Measurements from ENCODE around the gene ID1.
"Not testable (repeated sequence)": the region's sequence is repeated elsewhere in the genome, so short reads cannot be mapped to it uniquely, and the experiment has no call there.

ID1 gene

GRCh38 chr20:31602779-31603441 is 2.2 kb upstream of the ID1 start:
- no peak for DNase-seq

- DNase-seq, result peak; percentile 7 to 81 (median 46)
These were observed 1.1 kb upstream of the ID1 start for GRCh38 chr20:31603822-31604566.

DNA sequence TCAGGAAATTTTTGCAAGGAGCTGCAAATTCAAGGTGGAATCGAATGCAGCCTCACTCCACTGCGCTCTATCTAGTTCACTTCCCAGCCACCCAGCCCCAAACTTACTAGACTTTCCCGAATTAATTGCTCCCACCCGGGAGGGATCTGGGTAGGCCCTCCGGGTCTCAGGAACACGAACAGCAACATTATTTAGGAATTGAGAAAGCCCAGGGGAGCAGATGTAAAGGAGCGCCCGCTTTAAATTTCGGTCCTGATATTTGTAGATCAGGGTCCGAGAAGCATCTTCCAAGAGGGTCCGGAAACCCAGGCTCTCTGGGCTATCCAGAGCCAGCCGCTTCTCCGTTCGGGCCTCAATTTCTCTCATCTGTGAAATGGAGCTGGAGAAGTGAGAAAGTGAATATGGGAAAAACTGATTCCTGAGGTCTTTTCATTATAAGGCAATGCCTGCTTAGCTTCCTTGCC is 490 bp upstream of the ID1 start:
- no peak for DNase-seq

DNA sequence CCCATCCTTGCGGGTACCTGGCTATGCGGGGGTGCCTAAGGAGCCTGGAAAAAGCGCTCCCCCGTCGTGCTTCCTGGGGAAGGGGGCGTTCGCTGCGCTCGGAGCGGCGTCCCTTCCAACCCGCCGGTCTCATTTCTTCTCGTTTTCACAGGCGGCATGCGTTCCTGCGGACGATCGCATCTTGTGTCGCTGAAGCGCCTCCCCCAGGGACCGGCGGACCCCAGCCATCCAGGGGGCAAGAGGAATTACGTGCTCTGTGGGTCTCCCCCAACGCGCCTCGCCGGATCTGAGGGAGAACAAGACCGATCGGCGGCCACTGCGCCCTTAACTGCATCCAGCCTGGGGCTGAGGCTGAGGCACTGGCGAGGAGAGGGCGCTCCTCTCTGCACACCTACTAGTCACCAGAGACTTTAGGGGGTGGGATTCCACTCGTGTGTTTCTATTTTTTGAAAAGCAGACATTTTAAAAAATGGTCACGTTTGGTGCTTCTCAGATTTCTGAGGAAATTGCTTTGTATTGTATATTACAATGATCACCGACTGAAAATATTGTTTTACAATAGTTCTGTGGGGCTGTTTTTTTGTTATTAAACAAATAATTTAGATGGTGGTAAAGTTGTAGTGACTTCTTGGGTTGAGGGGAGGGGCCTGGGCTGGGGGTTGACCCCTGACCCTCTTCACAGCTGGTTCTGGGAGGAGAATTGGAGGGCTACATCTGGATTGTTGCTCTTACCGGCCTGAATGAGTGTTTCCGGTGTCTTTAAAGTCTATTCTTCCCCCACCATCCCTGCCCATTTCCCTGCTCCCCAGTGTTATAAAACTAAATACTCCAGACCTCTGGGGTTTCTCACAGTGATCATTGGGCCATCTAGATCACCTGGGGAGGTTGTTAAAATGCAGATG is 1.1 kb downstream of the ID1 start:
- peak in 3 of 6 experiments; percentile 8 to 26 (median 19) for DNase-seq

DNA sequence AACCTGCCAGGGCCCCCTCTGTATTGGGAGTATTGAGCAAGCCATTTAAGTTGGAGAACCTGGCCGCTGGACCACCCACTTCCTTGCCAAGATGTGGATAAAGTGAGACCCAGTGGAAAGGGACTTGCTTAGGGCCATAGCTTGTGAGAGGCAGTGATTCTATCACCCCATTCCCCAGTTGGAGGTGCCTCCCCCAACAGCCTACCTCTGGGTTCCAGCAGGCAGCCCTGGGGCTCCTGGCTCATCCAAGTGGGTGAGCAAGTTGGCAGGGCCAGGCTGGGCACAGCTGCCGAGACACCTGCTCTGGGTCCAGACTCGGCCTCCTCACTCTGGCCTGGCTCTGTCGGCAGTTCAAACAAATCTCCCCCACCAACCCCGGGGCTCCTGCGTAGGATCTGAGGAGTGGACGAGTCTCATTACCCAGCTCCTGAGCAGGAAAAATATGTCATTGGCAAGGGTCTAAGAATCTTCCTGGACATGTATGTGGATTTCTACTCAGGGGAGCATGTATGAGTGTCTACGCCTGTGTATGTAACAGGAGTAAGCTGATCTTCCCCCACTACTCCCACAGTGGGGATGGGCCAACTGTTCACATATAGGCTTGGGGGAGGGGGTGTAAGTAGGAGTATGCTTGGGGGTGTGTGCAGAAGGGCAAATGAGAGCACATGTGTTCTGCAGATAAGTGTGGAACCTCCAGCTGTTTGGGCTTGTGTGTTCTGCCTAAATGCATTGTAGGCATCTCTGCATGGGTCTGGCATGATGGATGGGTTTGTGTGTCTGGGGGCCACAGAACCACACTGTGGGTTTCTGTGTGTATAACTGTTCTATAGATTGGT is 1.9 kb downstream of the ID1 start:
- no peak for DNase-seq

GRCh38 chr20:31607640-31608250 is 2.7 kb downstream of the ID1 start:
- DNase-seq, result no peak

DNA sequence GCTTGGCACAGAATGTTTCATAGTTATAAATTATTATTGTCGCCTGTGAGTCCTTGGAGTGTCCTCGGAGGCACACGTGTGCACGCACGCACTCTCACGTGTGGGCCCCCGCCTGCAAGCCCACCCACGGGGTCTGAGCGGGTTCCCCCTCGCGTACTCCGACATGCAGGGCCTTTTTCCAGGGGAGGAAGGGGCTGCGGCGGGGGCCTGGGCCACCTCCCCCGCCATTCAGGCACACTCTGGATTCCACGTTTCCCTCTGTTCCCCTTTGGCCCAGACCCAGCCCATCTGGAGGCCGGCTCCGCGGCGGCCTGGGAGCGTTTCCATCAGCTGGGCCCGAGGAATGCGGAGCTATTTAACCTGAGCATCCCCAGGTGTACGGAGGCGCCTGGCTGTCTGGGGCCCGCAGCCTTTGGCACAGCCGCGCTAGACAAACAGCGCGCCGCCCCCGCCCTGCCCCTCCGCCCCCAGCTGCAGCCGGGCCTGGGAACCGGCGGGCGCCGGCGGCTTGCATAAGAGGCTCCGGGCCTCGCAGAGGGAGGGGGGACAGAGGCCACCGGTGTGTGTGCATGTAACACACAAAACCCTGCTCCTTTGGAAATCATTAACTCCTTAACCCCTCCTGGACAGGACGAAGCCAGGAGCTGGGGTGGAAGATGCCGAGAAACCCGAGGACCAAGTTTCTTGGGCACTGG is 3.3 kb downstream of the ID1 start:
- no peak for DNase-seq

DNA sequence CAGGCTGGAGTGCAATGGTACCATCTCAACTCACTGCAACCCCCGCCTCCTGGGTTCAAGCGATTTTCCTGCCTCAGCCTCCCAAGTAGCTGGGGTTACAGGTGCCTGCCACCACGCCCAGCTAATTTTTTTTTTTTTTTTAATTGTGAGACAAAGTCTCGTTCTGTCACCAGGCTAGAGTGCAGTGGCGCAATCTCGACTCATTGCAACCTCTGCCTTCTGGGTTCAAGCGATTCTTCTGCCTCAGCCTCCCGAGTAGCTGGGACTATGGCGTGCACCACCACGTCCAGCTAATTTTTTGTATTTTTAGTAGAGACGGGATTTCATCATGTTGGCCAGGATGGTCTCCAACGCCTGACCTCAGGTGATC is 7.2 kb downstream of the ID1 start:
- not testable (repeated sequence) for DNase-seq

DNA sequence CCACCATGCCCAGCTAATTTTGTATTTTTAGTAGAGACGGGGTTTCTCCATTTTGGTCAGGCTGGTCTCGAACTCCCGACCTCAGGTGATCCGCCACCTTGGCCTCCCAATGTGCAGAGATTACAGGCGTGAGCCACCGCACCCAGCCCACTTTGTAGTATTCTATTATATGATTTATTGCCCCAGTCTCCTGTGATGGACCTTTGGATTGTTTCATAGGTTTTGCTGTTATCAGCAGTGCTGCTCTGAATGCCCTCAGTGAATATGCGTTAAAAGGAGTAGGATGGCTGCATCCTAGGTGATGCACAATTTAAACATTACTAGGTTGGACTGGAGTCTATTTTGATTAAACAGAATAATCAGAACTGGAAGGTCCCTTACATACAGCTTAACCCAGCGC is 10.3 kb downstream of the ID1 start:
- DNase-seq, result no peak

GRCh38 chr20:31617432-31618104 is 12.5 kb downstream of the ID1 start:
- no peak for DNase-seq

GRCh38 chr20:31620246-31620645 is 15.2 kb downstream of the ID1 start:
- DNase-seq, result no peak

GRCh38 chr20:31623123-31623505 is 18.0 kb downstream of the ID1 start:
- not testable (repeated sequence) for DNase-seq

- DNase-seq, result not testable (repeated sequence)
These were observed 21.4 kb downstream of the ID1 start for GRCh38 chr20:31626534-31626933.

DNA sequence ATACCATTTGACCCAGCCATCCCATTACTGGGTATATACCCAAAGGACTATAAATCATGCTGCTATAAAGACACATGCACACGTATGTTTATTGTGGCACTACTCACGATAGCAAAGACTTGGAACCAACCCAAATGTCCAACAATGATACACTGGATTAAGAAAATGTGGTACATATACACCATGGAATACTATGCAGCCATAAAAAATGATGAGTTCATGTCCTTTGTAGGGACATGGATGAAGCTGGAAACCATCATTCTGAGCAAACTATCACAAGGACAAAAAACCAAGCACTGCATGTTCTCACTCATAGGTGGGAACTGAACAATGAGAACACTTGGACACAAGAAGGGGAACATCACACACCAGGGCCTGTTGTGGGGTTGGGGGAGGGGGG is 23.0 kb downstream of the ID1 start:
- DNase-seq, result not testable (repeated sequence)

DNA sequence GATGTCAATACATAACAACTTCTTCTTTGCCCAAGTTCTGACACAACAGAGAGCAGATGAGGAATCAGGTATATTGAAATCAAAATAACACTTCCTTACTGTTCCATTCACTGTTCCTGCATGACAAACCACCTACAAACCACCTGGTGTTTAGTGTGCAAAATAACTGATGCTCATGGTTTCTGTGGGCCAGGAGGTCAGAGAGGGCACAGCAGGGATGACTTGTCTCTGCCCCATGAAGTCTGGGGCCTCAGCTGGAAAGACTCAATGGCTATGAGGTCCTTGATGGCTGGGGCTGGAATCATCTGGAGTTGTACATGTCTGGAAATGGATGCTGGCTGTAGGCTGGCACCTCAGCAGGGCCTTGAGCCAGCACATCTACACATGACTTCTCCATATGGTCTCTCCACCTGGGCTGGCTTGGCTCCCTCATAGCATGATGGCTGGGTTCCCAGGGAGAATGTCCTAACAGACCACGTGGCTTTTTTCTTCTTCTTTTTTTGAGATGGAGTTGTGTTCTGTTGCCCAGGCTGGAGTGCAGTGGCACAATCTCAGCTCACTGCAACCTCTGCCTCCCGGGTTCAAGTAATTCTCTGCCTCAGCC is 25.2 kb downstream of the ID1 start:
- no peak for DNase-seq

DNA sequence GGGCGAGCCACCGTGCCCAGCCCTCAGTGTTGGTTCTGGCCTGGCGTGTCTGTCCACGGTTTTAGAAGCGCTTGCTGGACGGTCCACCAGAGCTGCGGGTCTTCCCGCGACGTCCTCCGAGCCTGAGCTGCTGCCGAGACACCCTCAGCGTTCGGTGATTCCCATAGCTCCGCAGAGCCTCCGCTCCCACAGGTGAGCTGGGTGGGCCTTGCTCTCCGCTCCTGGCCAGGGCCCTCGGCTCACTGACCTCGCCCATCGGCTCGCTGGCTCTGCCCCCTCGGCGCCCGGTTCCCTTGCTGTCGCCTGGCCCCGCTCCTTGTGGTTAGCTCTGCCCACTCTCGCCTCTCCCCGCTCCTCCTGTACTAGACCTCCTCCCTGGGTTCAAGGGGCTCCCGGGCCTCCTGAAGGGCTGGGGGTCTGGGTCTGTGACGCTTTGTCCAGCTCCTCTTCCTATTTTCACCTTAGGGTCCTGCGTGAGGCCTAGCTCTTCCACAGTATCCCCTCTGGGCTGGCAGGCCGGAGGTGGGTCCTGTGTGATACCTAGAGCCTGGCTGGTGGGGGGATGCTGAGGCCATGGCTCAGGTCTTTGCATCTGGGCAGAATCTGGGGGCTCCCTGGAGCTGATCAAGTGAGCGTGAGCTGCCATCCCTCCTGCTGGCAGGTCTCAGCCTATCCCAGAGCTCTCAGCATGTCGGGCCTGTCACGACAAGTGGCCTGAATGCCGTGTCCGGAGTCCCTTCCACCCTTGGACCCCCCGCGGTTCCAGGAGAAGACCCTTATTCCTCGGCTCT is 27.7 kb downstream of the ID1 start:
- no peak for DNase-seq

- no peak for DNase-seq
These were observed 28.3 kb downstream of the ID1 start for GRCh38 chr20:31633339-31633914.

- no peak for DNase-seq
These were observed 32.6 kb downstream of the ID1 start, which contains the start of gene COX4I2 for GRCh38 chr20:31637660-31638059. Gene COX4I2, plus strand, starts transcription at chr20:31637912. Its CDS starts 1,106 bp downstream, at chr20:31639018.

GRCh38 chr20:31638317-31638716 is 33.2 kb downstream of the ID1 start:
- no peak for DNase-seq
